KOPT-K1 (cell line): Measurements from ENCODE around the gene KIF1B.
"Not testable (repeated sequence)": the region's sequence is repeated elsewhere in the genome, so short reads cannot be mapped to it uniquely, and the experiment has no call there.

Experiments
- H3K27ac ChIP-seq: fragments of 200-600 bp; sonication (generic); 2 replicates; pipeline ENCODE4 v1.5.1; 2016; ENCODE audit warnings: antibody characterized with exemption, mild to moderate bottlenecking, low read depth, low read length; ENCODE audit not compliant: poor library complexity, severe bottlenecking
- H3K36me3 ChIP-seq: fragments of 200-600 bp; sonication (generic); 2 replicates; pipeline ENCODE4 v1.5.1; 2017; ENCODE audit warnings: antibody characterized with exemption, mild to moderate bottlenecking, low read length, moderate library complexity; ENCODE audit not compliant: insufficient read depth
- H3K9me3 ChIP-seq: fragments of 200-600 bp; sonication (generic); 2 replicates; pipeline ENCODE4 v1.5.1; 2017; ENCODE audit warnings: antibody characterized with exemption, low read length, mild to moderate bottlenecking; ENCODE audit not compliant: insufficient read depth, poor library complexity, severe bottlenecking

Gene KIF1B

GRCh38 chr1:10181154-10181553, 29.2 kb upstream of the KIF1B start:
- no peaks in the 10 kb centered on the region for H3K9me3 ChIP-seq
- H3K36me3 ChIP-seq: peaks cover 24% of the 10 kb centered on the region
- no peak overlapping the region for H3K27ac ChIP-seq

DNA sequence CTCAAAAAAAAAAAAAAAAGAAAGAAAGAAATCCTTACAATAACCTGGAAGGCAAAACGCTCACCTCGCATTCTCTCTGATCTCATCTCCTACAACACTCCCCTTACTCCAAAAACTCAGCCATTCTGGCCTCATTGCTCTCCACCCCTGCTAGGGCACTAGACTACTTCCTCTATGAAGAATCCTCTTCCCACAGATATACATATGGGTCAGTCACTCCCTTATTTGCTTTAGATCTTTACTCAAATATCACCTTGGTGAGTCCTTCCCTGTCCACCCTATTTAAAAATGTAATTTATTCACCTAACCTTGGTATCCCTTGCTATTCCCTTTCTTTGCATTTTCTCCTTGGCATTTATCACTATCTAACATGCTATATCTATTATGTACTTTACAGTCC, 24.6 kb upstream of the KIF1B start:
- no peak overlapping the region for H3K27ac ChIP-seq
- H3K9me3 ChIP-seq: no peaks in the 10 kb centered on the region
- H3K36me3 ChIP-seq: peaks cover 2% of the 10 kb centered on the region

GRCh38 chr1:10186331-10187025, 23.9 kb upstream of the KIF1B start:
- Histone ChIP-seq H3K9me3 (no peaks in the 10 kb centered on the region), H3K27ac (no peak overlapping the region), H3K36me3 (no peaks in the 10 kb centered on the region)

DNA sequence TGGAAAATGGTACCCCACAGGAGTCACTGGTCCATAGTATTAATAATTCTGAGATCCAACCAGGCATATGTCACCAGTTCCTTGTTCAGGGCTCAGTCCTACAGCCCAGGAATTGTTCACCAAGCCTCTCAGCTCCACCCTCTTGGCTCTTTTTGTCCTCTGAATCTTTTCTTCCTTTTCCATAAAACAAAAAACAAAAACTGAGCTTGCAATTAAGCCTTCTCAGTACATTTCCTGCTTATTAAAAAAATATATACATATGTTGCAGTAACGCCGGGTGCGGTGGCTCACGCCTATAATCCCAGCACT, 23.4 kb upstream of the KIF1B start:
- H3K36me3 ChIP-seq: no peaks in the 10 kb centered on the region
- no peak overlapping the region for H3K27ac ChIP-seq
- no peaks in the 10 kb centered on the region for H3K9me3 ChIP-seq

DNA sequence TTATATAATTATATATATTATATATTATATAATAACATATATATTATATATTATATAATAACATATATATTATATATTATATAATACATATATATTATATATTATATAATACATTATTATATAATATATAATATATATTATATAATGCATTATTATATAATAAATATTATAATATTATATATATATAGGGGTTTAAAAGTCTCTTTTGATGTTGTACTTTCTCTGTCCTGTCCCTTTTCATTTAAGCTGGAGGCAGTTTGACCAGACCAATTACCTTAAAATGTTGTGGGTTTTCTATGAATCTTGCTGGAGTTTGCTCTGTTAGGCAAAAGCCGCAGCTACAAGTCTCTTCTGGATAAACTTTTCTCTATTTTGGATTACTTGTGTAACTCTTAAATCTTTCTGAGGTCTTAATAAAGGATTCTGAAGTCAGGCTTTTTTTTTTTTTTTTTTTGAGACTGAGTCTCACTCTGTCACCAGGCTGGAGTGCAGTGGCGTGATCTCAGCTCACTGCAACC, 22.2 kb upstream of the KIF1B start:
- Histone ChIP-seq H3K36me3 (no peaks in the 10 kb centered on the region), H3K9me3 (no peaks in the 10 kb centered on the region), H3K27ac (no peak overlapping the region)

GRCh38 chr1:10189659-10190058, 20.7 kb upstream of the KIF1B start:
- no peak overlapping the region for H3K27ac ChIP-seq
- no peaks in the 10 kb centered on the region for H3K9me3 ChIP-seq
- H3K36me3 ChIP-seq: no peaks in the 10 kb centered on the region

DNA sequence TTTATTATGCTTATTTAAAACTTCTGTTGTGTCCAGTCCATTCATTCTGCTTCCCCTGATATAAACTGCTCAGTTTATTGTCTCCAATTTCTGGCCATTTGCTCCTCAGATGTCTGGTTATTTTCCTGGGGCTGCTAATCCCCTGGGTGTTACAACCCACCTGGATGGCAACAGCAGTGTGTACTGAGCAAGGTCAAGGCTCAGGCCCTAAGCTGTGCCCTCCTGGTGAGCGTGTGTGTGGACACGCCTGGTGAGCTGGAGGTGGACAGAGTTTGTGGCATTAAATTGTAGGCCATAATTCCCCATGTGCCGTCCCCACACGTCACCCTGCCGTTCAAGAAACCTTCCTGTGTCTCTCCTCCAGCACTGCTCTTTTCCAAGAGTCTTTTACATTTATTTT, 18.1 kb upstream of the KIF1B start:
- Histone ChIP-seq H3K9me3 (no peaks in the 10 kb centered on the region), H3K36me3 (no peaks in the 10 kb centered on the region), H3K27ac (no peak overlapping the region)

DNA sequence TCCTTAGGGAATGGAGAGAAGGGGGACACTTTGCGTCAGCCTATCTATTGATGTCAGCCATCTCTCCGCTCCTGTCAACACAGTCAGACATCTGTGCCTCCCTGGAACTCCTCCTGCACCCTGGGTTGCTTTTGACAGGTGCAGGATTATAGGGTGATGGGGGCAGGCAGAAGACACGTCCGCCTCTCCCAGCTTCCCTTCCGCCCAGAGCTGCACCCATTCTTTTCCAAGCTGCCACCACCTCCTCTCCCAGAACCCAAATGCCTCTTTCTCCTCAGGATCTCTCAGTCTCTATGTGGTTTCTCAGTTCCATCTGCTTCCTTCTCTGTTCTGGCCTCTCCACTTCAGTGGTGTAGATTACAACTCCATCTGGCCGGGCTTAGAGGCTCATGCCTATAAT, 17.1 kb upstream of the KIF1B start:
- no peak overlapping the region for H3K27ac ChIP-seq
- H3K36me3 ChIP-seq: no peaks in the 10 kb centered on the region
- no peaks in the 10 kb centered on the region for H3K9me3 ChIP-seq

GRCh38 chr1:10195570-10195969, 14.8 kb upstream of the KIF1B start:
- Histone ChIP-seq H3K9me3 (no peaks in the 10 kb centered on the region), H3K27ac (no peak overlapping the region), H3K36me3 (no peaks in the 10 kb centered on the region)

DNA sequence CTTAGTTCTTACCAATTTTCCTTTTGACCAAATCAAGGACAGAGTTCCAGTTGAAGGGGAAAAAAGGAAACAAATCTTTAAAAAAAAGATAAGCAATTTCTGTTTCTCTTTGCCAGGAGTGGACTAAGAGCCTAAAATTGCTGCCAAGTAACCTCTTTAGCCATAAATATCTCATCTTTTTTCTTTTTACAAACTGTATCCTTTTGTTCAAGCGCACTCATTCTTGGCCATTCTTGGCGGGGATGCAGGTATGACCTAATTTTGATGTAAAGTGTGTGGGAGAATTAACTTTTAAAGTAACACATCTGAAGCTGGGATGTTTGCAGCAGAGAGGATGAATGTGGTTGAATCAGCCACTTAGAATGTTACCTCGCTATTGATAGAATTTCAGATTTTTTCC, 13.4 kb upstream of the KIF1B start:
- H3K27ac ChIP-seq: no peak overlapping the region
- H3K36me3 ChIP-seq: no peaks in the 10 kb centered on the region
- H3K9me3 ChIP-seq: no peaks in the 10 kb centered on the region

GRCh38 chr1:10200620-10201019, 9.8 kb upstream of the KIF1B start:
- Histone ChIP-seq H3K9me3 (no peaks in the 10 kb centered on the region), H3K36me3 (no peaks in the 10 kb centered on the region)

GRCh38 chr1:10204003-10204642, 6.2 kb upstream of the KIF1B start:
- Histone ChIP-seq H3K9me3 (no peaks in the 10 kb centered on the region), H3K27ac (no peak overlapping the region), H3K36me3 (no peaks in the 10 kb centered on the region)

More at GRCh38 chr1:10200620-10201019, 9.8 kb upstream of the KIF1B start:
- H3K27ac ChIP-seq: no peak overlapping the region

- H3K27ac ChIP-seq, H3K9me3 ChIP-seq: not testable (repeated sequence)
These were observed 5.2 kb upstream of the KIF1B start for GRCh38 chr1:10205206-10205605.

GRCh38 chr1:10207810-10208209, 2.6 kb upstream of the KIF1B start:
- no peak overlapping the region for H3K27ac ChIP-seq
- H3K36me3 ChIP-seq: no peaks in the 10 kb centered on the region
- no peaks in the 10 kb centered on the region for H3K9me3 ChIP-seq

More at GRCh38 chr1:10205206-10205605, 5.2 kb upstream of the KIF1B start:
- H3K36me3 ChIP-seq: not testable (repeated sequence)

DNA sequence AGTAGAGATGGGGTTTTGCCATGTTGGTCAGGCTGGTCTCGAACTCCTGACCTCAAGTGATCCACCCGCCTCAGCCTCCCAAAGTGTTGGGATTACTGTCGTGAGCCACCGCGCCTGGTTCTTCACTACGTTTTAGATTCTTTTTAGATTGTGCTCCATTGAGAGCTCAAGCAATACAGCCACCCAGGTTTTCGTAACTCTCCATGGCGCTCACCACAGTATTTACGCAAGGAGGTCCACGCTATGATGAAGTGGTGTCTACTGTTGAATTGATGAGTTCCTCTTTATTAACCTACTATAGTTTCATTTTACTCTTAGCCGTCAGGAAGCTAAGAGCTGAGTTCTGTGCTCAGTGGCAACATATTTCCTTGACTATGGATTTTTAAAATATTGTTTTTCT, 1.8 kb upstream of the KIF1B start:
- H3K36me3 ChIP-seq: no peaks in the 10 kb centered on the region

DNA sequence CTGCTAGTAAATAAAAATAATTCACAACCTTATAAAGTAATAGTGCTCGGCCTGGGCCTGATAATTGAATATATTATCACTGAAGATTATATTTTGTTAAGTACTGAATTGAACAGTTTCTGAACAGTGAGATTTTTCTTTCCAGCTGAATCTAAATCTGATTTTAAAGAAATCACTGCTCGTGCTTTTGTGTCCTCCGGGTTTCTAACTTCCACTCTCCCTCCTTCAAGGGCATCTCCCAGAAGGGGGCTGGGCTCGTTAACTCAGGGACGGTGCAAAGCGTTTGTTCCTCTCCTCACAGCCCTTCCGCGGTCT, 823 bp upstream of the KIF1B start:
- Histone ChIP-seq H3K9me3 (no peaks in the 10 kb centered on the region), H3K36me3 (no peaks in the 10 kb centered on the region), H3K27ac (no peak overlapping the region)

More for the DNA sequence above, 1.8 kb upstream of the KIF1B start:
- Histone ChIP-seq H3K27ac (no peak overlapping the region), H3K9me3 (no peaks in the 10 kb centered on the region)
